Suprapubic skin (tissue), 4 donors: ENCODE results near the gene ZBTB40. TPM values are rescaled to one million over a fixed set of nuclear protein-coding genes. Genes with fewer than 3 reads are reported as not detected.

ENCODE experiments used
- DNase-seq, 2 donors: peaks; one replicate each; pipeline ENCODE4 v3.0.0-alpha.2; 2019; ENCODE audit warnings: low spot score in 2 of 2
- H3K27ac ChIP-seq: fragments of 200-600 bp; sonication (generic); one replicate; pipeline ENCODE4 v1.5.1; 2019
- H3K27me3 ChIP-seq: fragments of 200-600 bp; sonication (generic); one replicate; pipeline ENCODE4 v1.5.1; 2019
- H3K36me3 ChIP-seq: fragments of 200-600 bp; sonication (generic); one replicate; pipeline ENCODE4 v1.5.1; 2019
- H3K4me1 ChIP-seq: fragments of 200-600 bp; sonication (generic); one replicate; pipeline ENCODE4 v1.5.1; 2019
- H3K4me3 ChIP-seq: fragments of 200-600 bp; sonication (generic); one replicate; pipeline ENCODE4 v1.5.1; 2019; ENCODE audit warnings: mild to moderate bottlenecking
- H3K9me3 ChIP-seq: fragments of 200-600 bp; sonication (generic); one replicate; pipeline ENCODE4 v1.5.1; 2019
- EP300 ChIP-seq: sonication (generic); formaldehyde crosslinking; IDR thresholded peaks from one replicate; pipeline ENCODE4 v1.6.1; 2017; ENCODE audit warnings: antibody characterized with exemption
- POLR2A ChIP-seq, 2 donors: fragments of 450-650 bp; IDR thresholded peaks; one replicate each; pipeline ENCODE4 v1.6.1; 2017; ENCODE audit warnings: antibody characterized with exemption in 2 of 2, mild to moderate bottlenecking in 2 of 2, moderate library complexity in 2 of 2
- POLR2AphosphoS5 ChIP-seq, 3 donors: sonication (generic); formaldehyde crosslinking; IDR thresholded peaks; one replicate each; pipeline ENCODE4 v1.6.1; 2017; ENCODE audit warnings: antibody characterized with exemption in 3 of 3
- WGBS: methylation state at CpG from one replicate; pipeline ENCODE4 v1.1.5; 2018; 5-methylcytosine and 5-hydroxymethylcytosine counted together
- total RNA-seq, 4 donors: library from RNA; depleted of rRNA; stranded (reverse); fragments of >200 nt; gene quantifications; one replicate each; pipeline ENCODE4 v1.1.0, GENCODE V29; 2016
- TF ChIP-seq, protein P1 (sequence below), 2 donors: fragments of 200-600 bp in 1 of 2; fragments of 450-650 bp in 1 of 2; sonication (generic) in 1 of 2; IDR thresholded peaks; one replicate each; pipeline ENCODE4 v1.5.1; 2016 to 2019; ENCODE audit warnings: antibody characterized with exemption in 2 of 2, mild to moderate bottlenecking in 1 of 2, moderate library complexity in 1 of 2

ZBTB40 gene
- total RNA-seq, 4 donors from 2014 or later = 12.7 to 36.0 (median 17.5) TPM

DNA sequence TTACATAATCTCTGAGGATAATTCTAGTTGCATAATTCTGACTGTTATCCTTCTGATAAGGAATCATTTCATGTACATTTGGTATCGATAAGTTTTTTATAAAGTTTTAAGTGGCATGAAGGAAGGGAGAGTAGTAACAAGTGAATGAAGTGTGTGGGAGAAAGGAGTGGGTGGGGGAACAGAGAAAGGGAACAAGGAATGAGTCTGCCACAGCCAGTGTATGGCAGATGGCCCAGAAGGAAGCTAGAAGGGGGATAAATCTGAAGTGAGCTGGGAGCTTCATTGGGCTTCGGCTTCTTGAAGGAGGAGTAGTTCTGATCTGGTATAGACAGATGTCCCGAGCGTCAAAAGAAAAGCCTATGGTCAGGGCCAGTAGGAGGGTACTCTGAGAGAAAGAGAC lies 18.6 kb downstream of the ZBTB40 start:
- H3K4me1 ChIP-seq = peaks cover 12% of the 10 kb centered on the region
- TF ChIP-seq POLR2A (IDR thresholded peaks at IDR 0.05) (no peak), EP300 (no peak), POLR2AphosphoS5 (IDR thresholded peaks at IDR 0.05) (no peak)
- TF ChIP-seq, protein P1, sequence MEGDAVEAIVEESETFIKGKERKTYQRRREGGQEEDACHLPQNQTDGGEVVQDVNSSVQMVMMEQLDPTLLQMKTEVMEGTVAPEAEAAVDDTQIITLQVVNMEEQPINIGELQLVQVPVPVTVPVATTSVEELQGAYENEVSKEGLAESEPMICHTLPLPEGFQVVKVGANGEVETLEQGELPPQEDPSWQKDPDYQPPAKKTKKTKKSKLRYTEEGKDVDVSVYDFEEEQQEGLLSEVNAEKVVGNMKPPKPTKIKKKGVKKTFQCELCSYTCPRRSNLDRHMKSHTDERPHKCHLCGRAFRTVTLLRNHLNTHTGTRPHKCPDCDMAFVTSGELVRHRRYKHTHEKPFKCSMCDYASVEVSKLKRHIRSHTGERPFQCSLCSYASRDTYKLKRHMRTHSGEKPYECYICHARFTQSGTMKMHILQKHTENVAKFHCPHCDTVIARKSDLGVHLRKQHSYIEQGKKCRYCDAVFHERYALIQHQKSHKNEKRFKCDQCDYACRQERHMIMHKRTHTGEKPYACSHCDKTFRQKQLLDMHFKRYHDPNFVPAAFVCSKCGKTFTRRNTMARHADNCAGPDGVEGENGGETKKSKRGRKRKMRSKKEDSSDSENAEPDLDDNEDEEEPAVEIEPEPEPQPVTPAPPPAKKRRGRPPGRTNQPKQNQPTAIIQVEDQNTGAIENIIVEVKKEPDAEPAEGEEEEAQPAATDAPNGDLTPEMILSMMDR (IDR thresholded peaks at IDR 0.05) = no peak
- H3K4me3 ChIP-seq = no peak overlapping the region
- no peaks in the 10 kb centered on the region for H3K36me3 ChIP-seq
- H3K27ac ChIP-seq = no peak overlapping the region
- H3K9me3 ChIP-seq = no peaks in the 10 kb centered on the region
- DNase-seq = no peak
- H3K27me3 ChIP-seq = no peaks in the 10 kb centered on the region
- WGBS = 91% methylated on average over 4 of the region's 4 CpGs

DNA sequence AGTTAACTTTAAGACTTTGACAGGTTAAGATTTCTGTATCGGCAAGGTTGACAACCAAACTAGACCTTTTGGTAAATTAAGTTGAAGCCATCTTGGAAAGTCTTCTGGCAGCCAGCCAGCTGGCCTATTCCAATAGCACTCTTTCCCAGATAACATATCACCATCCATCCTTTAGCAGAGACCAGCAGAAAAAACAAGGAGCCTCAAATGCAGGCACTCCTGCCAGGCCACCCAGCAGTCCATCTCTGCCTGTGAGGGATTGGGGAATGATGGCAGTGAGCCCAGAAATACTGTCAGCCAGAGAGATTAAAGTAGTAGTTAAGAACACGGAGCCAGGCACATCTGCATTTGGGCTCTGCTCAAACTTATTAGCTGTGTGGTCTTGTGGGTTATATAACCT lies 19.4 kb downstream of the ZBTB40 start:
- Histone ChIP-seq H3K4me3 (no peak overlapping the region), H3K36me3 (no peaks in the 10 kb centered on the region), H3K4me1 (peaks cover 12% of the 10 kb centered on the region), H3K27me3 (no peaks in the 10 kb centered on the region), H3K27ac (no peak overlapping the region), H3K9me3 (no peaks in the 10 kb centered on the region)
- no peak for TF ChIP-seq EP300
- TF ChIP-seq POLR2AphosphoS5 (IDR thresholded peaks at IDR 0.05) = no peak
- TF ChIP-seq, protein P1 (IDR thresholded peaks at IDR 0.05) = no peak
- no peak for TF ChIP-seq POLR2A (IDR thresholded peaks at IDR 0.05)
- DNase-seq = no peak
- WGBS = 54% methylated on average over 2 of the region's 2 CpGs

DNA sequence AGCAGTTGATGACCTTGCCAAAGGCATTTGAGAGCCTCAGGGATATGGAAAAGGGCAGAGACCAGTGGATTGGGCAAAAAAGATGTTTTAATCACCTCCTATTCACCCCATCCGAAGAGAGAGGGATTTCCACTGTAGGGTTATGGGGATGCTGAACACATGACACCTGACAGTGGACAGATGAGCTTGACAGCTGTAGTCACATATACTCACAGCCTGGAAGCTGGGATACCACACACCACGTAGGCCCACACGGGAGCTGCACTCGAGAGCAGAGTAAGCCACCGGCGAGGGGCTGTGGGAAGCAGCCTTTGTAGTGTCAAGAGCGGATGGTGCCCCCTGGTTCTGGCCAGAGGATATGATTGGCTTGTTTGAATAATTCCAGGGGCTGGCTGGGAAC lies 20.0 kb downstream of the ZBTB40 start:
- WGBS = 87% methylated on average over 5 of the region's 7 CpGs
- peaks cover 12% of the 10 kb centered on the region for H3K4me1 ChIP-seq
- no peak overlapping the region for H3K27ac ChIP-seq

GRCh38 chr1:22472596-22472995 lies 20.9 kb downstream of the ZBTB40 start:
- no peak overlapping the region for H3K27ac ChIP-seq
- no peak for TF ChIP-seq EP300
- TF ChIP-seq, protein P1 (IDR thresholded peaks at IDR 0.05) = no peak
- no peak for TF ChIP-seq POLR2AphosphoS5 (IDR thresholded peaks at IDR 0.05)
- no peak for TF ChIP-seq POLR2A (IDR thresholded peaks at IDR 0.05)
- H3K27me3 ChIP-seq = no peaks in the 10 kb centered on the region
- no peaks in the 10 kb centered on the region for H3K36me3 ChIP-seq
- 58% methylated on average over 2 of the region's 2 CpGs for WGBS
- peaks cover 12% of the 10 kb centered on the region for H3K4me1 ChIP-seq
- H3K9me3 ChIP-seq = no peaks in the 10 kb centered on the region
- no peak for DNase-seq
- H3K4me3 ChIP-seq = no peak overlapping the region

More for the DNA sequence above, 20.0 kb downstream of the ZBTB40 start:
- TF ChIP-seq POLR2A (IDR thresholded peaks at IDR 0.05) = no peak
- TF ChIP-seq EP300 = no peak
- no peak for TF ChIP-seq POLR2AphosphoS5 (IDR thresholded peaks at IDR 0.05)
- TF ChIP-seq, protein P1 (IDR thresholded peaks at IDR 0.05) = no peak
- H3K4me3 ChIP-seq = no peak overlapping the region
- no peaks in the 10 kb centered on the region for H3K36me3 ChIP-seq
- DNase-seq = no peak
- H3K27me3 ChIP-seq = no peaks in the 10 kb centered on the region
- no peaks in the 10 kb centered on the region for H3K9me3 ChIP-seq

GRCh38 chr1:22473952-22474351 lies 22.3 kb downstream of the ZBTB40 start:
- Histone ChIP-seq H3K4me3 (no peak overlapping the region), H3K36me3 (no peaks in the 10 kb centered on the region), H3K4me1 (peaks cover 12% of the 10 kb centered on the region), H3K27ac (no peak overlapping the region), H3K9me3 (no peaks in the 10 kb centered on the region), H3K27me3 (no peaks in the 10 kb centered on the region)
- DNase-seq = no peak
- TF ChIP-seq, protein P1 (IDR thresholded peaks at IDR 0.05) = no peak
- TF ChIP-seq POLR2AphosphoS5 (IDR thresholded peaks at IDR 0.05) (no peak), EP300 (no peak), POLR2A (IDR thresholded peaks at IDR 0.05) (no peak)
- WGBS = 100% methylated on average over 4 of the region's 4 CpGs
